ENCODE measurements around the gene LSMEM2. TPM values are rescaled to one million over a fixed set of nuclear protein-coding genes. Genes with fewer than 3 reads are reported as not detected.

LSMEM2 gene
- total and polyA plus RNA-seq, 9 of the 15 experiments (the other 6 are each of a cell fraction or from before 2014, with no cell fraction given) = not detected

- H3K4me2 ChIP-seq (ENCODE audit: insufficient read depth, low read length) = no peak overlapping the region
- H3K9me1 ChIP-seq (ENCODE audit: control insufficient read depth, insufficient read depth, low read length) = no peaks in the 10 kb centered on the region
- no peak for ATAC-seq
- TF ChIP-seq ZNF140 (CRISPR knock-in tag; IDR thresholded peaks at IDR 0.05) (no peak), ZBTB33 (CRISPR knock-in tag; IDR thresholded peaks at IDR 0.05) (peak; percentile 59; the same call in 1 of the 2 replicates), FOSL1 (tag; conservative IDR thresholded peaks at IDR 0.05) (no peak), KLF6 (CRISPR knock-in tag; IDR thresholded peaks at IDR 0.05; ENCODE audit: borderline replicate concordance) (no peak), ZNF431 (CRISPR knock-in tag; IDR thresholded peaks at IDR 0.05) (no peak)
- H2AFZ ChIP-seq (ENCODE audit: low read depth, low read length) = no peak overlapping the region
- POLR2A ChIA-PET = interaction anchor here (1.0 kb wide), 1 partner anchor 40 kb away, joined by 3 read pairs; no protein-coding TSS in a partner anchor
- intact Hi-C loops (cut with micrococcal nuclease) (no loop called here), in situ Hi-C loops (cut with MboI) (no loop called here)
- H3K9ac ChIP-seq (ENCODE audit: insufficient read depth in 1 of 2, low read depth in 2 of 2, low read length in 2 of 2) = no peak overlapping the region
- H3K4me3 ChIP-seq = no peak overlapping the region
- H3K27me3 ChIP-seq (ENCODE audit: control insufficient read depth in 2 of 2, insufficient read depth in 2 of 2, low read length in 2 of 2) = no peaks in the 10 kb centered on the region
- no peaks in the 10 kb centered on the region for H3K36me3 ChIP-seq (ENCODE audit: control insufficient read depth, insufficient read depth, low read length)
- H3K4me1 ChIP-seq (replicated peaks in 1 of 2; ENCODE audit: control insufficient read depth in 2 of 2, insufficient read depth in 2 of 2, low read length in 2 of 2) = peaks cover 4 to 46% of the 10 kb centered on the region in 2 experiments; a peak in 3 of 5 replicates
- no peaks in the 10 kb centered on the region for H3K79me2 ChIP-seq (ENCODE audit: control insufficient read depth, insufficient read depth, low read length)
- BruUV-seq (replicated peaks) = no TSS peak
- 59% methylated on average over 10 of the region's 65 CpGs for WGBS (ENCODE audit: insufficient coverage, low coverage, missing lambda C conversion rate)
- no peak for DNase-seq (ENCODE audit: extremely low read depth in 1 of 4, low spot score in 3 of 4)
- no peak overlapping the region for H3K27ac ChIP-seq (ENCODE audit: extremely low read depth, low read depth, low read length)
- no peaks in the 10 kb centered on the region; the same call in 1 of the 2 replicates for H4K20me1 ChIP-seq (replicated peaks; ENCODE audit: control insufficient read depth, insufficient read depth, low read length)
- H3K9me3 ChIP-seq (replicated peaks; ENCODE audit: control insufficient read depth, insufficient read depth, low read depth, low read length) = no peaks in the 10 kb centered on the region
- no peak for FAIRE-seq
- CTCF ChIA-PET (ENCODE audit: low intra/inter-chr PET ratio) = interaction anchor here (1.7 to 3.1 kb wide), 2 partner anchors 49 to 81 kb away, joined by 6 to 34 read pairs; no protein-coding TSS in a partner anchor
Observed at GRCh38 chr3:50275141-50275995, 3.5 kb upstream of the LSMEM2 start.
